Duodenal mucosa (tissue), 2 donors: ENCODE data around the gene OTOP2.
A peak's percentile ranks its signal among the peaks of the same experiment; 100 is the strongest.

Experiments used
- H3K27ac ChIP-seq: one replicate; pipeline ENCODE4 v1.7.0; 2013; ENCODE audit warnings: low read depth, low read length
- H3K27me3 ChIP-seq, 2 donors: one replicate each; pipeline ENCODE4 v1.7.0; 2013; ENCODE audit warnings: low read length in 2 of 2, control low read depth in 1 of 2; ENCODE audit not compliant: insufficient read depth in 2 of 2, control insufficient read depth in 1 of 2
- H3K36me3 ChIP-seq, 2 donors: one replicate each; pipeline ENCODE4 v1.7.0; 2013; ENCODE audit warnings: low read length in 2 of 2, control low read depth in 1 of 2; ENCODE audit not compliant: insufficient read depth in 2 of 2, control insufficient read depth in 1 of 2
- H3K4me1 ChIP-seq, 2 donors: one replicate each; pipeline ENCODE4 v1.7.0; 2013; ENCODE audit warnings: low read length in 2 of 2, control low read depth in 1 of 2; ENCODE audit not compliant: insufficient read depth in 2 of 2, control insufficient read depth in 1 of 2
- H3K4me3 ChIP-seq, 2 donors: one replicate each; pipeline ENCODE4 v1.7.0; 2013; ENCODE audit warnings: low read length in 2 of 2, low read depth in 1 of 2
- H3K9ac ChIP-seq, 2 donors: one replicate each; pipeline ENCODE4 v1.7.0; 2013; ENCODE audit warnings: low read length in 2 of 2, low read depth in 1 of 2
- H3K9me3 ChIP-seq, 2 donors: one replicate each; pipeline ENCODE4 v1.7.0; 2013; ENCODE audit warnings: low read length in 2 of 2, control low read depth in 1 of 2; ENCODE audit not compliant: control insufficient read depth in 1 of 2

The OTOP2 gene

DNA sequence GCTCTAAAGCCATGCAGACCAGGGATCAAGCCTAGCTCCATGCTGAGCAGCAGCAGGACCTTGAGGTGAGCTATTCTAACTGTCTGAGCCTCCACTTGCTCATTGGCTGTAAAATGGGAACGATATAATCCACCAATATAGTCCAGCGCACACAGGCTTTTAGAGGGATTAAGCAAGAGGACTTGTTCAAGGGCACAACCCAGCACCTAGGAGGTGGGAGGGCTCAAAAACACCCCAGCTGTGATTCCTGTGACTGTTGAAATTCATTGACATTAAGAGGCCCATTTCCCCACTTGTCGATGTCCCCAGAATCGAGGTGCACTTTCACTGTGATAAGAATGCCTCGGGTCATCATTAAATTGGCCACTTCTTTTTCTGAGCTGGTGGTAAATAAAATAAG lies 5.2 kb upstream of the OTOP2 start:
- Histone ChIP-seq H3K4me3 (no peak overlapping the region), H3K36me3 (no peaks in the 10 kb centered on the region), H3K4me1 (peaks cover 2 to 3% of the 10 kb centered on the region in 2 donors), H3K9ac (no peak overlapping the region), H3K27me3 (peaks cover 33% of the 10 kb centered on the region in 2 donors), H3K9me3 (no peaks in the 10 kb centered on the region), H3K27ac (no peak overlapping the region)

DNA sequence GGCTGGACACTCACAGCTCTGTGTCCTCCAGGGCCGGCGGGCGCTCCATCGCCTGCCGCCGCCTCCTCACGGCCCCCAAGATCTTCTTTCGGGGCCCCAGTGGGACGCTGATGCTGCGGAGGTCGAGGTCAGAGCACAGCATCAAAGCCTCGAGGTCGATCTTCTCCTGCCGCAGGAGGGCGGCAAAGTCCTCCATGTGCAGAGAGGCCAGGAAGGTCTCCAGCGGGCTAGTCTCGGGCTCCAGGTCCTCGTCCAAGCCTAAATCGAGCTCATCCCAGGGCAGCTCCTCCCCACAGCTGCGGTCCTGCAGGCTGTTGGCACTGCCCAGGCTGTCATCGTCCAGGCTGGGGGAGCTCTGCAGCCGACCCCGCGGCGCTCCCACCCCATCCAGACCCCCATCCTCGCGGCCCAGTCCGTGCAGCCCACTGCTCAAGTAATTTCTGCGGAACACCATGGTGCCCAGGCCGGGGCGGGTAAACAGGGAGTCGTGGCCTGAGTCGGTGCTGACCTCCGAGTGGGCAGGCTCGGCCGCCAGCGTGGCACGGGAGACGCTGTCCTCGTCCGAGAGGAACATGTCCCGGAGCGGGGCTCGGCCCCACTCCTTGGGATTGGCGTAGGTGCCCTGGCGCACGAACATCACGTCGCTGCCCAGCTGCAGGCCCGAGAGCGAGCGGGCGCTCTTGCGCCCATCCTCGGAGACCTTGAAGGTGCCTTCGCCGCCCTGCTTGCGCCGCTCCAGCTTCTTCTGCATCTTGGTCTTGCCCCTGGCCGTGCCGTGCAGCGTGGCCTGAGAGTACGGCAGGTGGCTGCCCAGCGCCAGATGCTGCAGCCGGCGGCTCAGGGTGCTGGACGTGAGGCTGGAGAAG lies 4.4 kb upstream of the OTOP2 start:
- Histone ChIP-seq H3K36me3 (no peaks in the 10 kb centered on the region), H3K9ac (no peak overlapping the region), H3K27me3 (peaks cover 40 to 41% of the 10 kb centered on the region in 2 donors), H3K9me3 (no peaks in the 10 kb centered on the region), H3K27ac (no peak overlapping the region), H3K4me1 (peaks cover 10% of the 10 kb centered on the region in 2 donors), H3K4me3 (no peak overlapping the region)

GRCh38 chr17:74920306-74920620 lies 3.8 kb upstream of the OTOP2 start:
- peaks cover 46% of the 10 kb centered on the region in 2 donors for H3K27me3 ChIP-seq
- no peaks in the 10 kb centered on the region for H3K36me3 ChIP-seq
- no peaks in the 10 kb centered on the region for H3K9me3 ChIP-seq
- H3K4me1 ChIP-seq, result peaks cover 10% of the 10 kb centered on the region in 2 donors
- H3K9ac ChIP-seq, result no peak overlapping the region
- no peak overlapping the region for H3K27ac ChIP-seq
- H3K4me3 ChIP-seq, result no peak overlapping the region

DNA sequence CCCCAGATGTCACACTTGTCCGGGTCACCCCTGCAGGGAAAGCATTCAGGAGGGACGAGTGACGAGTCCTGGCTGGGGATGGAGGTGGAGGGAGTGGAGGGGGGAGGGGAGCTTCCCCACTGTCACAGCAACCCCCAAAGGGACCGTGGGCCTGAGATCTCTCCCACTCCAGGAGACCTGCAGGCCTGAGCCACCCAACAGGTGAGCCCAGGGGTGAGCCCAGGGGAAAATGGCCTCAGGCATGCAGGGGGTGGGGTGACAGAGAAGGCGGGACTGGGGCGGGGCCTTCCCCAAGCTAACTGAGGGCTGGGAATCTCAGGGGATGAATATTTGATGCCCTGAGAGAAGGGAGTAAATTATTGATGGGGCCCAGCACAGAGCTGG lies 3.4 kb upstream of the OTOP2 start:
- H3K27ac ChIP-seq, result no peak overlapping the region
- H3K9ac ChIP-seq, result no peak overlapping the region
- peaks cover 50% of the 10 kb centered on the region in 2 donors for H3K27me3 ChIP-seq
- H3K9me3 ChIP-seq, result no peaks in the 10 kb centered on the region
- no peak overlapping the region for H3K4me3 ChIP-seq
- no peaks in the 10 kb centered on the region for H3K36me3 ChIP-seq
- peaks cover 10% of the 10 kb centered on the region in 2 donors for H3K4me1 ChIP-seq

GRCh38 chr17:74921026-74921681 lies 2.9 kb upstream of the OTOP2 start:
- peaks cover 55% of the 10 kb centered on the region in 2 donors for H3K27me3 ChIP-seq
- H3K36me3 ChIP-seq, result no peaks in the 10 kb centered on the region
- H3K4me3 ChIP-seq, result no peak overlapping the region
- H3K9me3 ChIP-seq, result no peaks in the 10 kb centered on the region
- H3K27ac ChIP-seq, result no peak overlapping the region
- H3K4me1 ChIP-seq, result peaks cover 10% of the 10 kb centered on the region in 2 donors
- H3K9ac ChIP-seq, result no peak overlapping the region

DNA sequence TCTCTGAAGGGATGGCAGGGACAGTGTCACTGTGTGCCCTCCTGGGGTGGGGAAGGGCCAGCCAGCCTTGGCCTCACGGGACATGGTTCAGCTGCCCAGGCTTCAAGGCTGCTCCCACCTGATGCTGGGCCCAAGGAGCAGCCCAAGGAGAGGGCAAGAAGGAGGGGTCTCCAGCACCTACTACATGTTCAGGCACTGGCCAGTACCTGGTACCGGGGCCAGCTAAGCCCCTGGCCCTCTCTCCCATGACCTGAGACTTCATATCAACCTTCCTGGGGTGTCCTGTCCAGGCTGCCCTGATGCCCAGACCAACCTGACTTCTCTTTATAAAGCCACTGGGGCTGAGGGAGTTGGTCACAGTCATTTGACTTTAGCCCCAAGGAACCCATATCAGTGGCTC lies 2.3 kb upstream of the OTOP2 start:
- H3K4me3 ChIP-seq, result no peak overlapping the region
- H3K9ac ChIP-seq, result no peak overlapping the region
- H3K27me3 ChIP-seq, result peaks cover 58% of the 10 kb centered on the region in 2 donors
- no peak overlapping the region for H3K27ac ChIP-seq
- H3K4me1 ChIP-seq, result peaks cover 10% of the 10 kb centered on the region in 2 donors
- no peaks in the 10 kb centered on the region for H3K9me3 ChIP-seq
- H3K36me3 ChIP-seq, result no peaks in the 10 kb centered on the region

GRCh38 chr17:74922172-74922571 lies 1.9 kb upstream of the OTOP2 start:
- peaks cover 60 to 61% of the 10 kb centered on the region in 2 donors for H3K27me3 ChIP-seq
- no peak overlapping the region for H3K4me3 ChIP-seq
- H3K27ac ChIP-seq, result no peak overlapping the region

DNA sequence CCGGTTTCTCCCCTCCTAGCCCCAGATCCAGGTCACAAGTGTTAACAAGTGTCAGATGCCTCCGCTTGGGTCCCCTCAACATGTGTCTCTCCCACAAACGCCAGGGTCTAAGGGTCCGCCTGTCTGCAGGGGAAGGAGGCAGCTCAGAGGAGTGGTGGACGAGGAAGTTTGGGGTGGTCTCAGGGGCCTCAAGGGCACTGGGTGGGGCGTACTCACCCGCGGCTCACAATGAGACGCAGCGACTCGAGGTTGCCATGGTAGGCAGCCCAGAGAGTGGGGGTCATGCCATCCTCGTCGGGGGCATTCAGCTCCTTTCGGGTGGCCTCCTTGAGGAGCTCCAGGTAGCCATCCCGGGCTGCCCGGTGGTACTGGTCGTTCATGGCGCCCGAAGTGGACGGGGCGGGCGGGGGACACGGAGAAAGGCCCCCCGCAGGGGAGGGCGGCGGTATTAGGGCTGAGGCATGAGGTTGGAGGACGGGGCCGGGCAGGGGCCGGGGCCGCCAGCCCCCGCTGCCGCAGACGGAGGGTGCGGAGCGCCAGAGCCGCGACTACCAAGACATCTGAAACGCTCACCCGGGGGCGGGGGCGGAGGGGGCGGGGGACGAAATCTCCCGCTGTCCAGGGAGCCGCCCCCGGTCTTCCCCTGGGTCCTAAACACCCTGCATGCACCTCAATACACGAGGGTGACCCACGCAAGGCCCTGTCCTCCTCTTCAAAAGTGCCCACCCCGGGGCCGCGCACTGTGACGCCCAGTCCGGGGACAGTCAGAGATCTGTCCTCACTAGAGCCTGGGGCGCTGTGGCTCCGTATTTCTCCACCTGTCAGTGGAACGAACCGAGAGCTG lies 1.2 kb upstream of the OTOP2 start, which contains the start of gene USH1G:
Gene USH1G, minus strand, starts transcription at position 562 of the 844 bp plus-strand sequence. Its CDS starts 182 bp downstream, at position 380.
- Histone ChIP-seq H3K4me1 (peaks cover 10% of the 10 kb centered on the region in 2 donors), H3K4me3 (peak within 1 kb of the TSS in 1 of 2 donors; percentile 43), H3K9me3 (no peaks in the 10 kb centered on the region), H3K27ac (no peak within 1 kb of the TSS), H3K9ac (peak within 1 kb of the TSS in 1 of 2 donors; percentile 19), H3K27me3 (peaks cover 61 to 63% of the 10 kb centered on the region in 2 donors), H3K36me3 (no peaks in the 10 kb centered on the region)

More at GRCh38 chr17:74922172-74922571, 1.9 kb upstream of the OTOP2 start:
- Histone ChIP-seq H3K9me3 (no peaks in the 10 kb centered on the region), H3K9ac (no peak overlapping the region), H3K4me1 (peaks cover 10% of the 10 kb centered on the region in 2 donors), H3K36me3 (no peaks in the 10 kb centered on the region)

DNA sequence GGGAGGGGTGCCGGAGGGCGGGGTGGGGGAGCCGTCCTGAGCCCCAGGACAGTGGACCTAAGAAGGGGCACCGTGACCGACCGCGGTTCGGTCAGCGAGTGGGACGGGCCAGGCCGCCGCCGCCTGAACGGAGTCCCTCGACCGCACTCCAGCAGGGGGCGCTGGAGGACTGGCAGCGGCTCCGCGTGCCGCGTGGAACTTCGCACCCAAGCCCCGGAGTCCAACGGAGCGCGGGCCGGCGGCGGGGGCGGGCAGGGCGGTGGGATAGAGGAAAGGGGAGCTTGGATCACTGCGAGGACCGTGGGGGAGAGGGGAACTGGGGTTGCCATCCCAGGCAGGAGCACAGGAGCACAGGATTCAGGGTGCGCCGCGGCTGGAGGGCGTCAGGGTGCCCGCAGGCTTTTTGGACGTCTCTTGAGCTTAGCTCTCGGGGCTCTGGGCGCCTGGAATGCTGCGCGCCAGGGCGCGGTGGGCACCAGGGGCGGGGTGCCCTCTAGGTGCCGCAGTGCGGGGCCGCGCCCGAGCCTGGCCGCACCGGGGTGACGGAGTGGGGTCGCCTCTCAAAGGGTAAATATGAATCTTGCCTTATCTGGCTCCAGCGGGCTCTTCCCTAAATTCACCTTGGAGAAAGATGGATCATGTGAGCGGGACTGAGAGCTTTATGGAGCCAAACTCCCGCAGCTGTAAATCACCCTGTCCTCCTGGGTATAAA lies 379 bp upstream of the OTOP2 start:
- peaks cover 10% of the 10 kb centered on the region in 2 donors for H3K4me1 ChIP-seq
- no peaks in the 10 kb centered on the region for H3K9me3 ChIP-seq
- peak overlapping the region in 1 of 2 donors; percentile 19 for H3K9ac ChIP-seq
- peak overlapping the region in 1 of 2 donors; percentile 43 for H3K4me3 ChIP-seq
- peaks cover 61 to 63% of the 10 kb centered on the region in 2 donors for H3K27me3 ChIP-seq
- H3K27ac ChIP-seq, result no peak overlapping the region
- H3K36me3 ChIP-seq, result no peaks in the 10 kb centered on the region
